Adipocyte (in vitro differentiated cells): ENCODE measurements around the gene FAM78B.

Experiments
- DNase-seq: peaks from one replicate; pipeline ENCODE4 v3.0.0-alpha.2; 2015; ENCODE audit warnings: low read depth
- H3K27me3 ChIP-seq: replicated peaks from 2 replicates; pipeline ENCODE4 v1.7.0; 2013; ENCODE audit warnings: mild to moderate bottlenecking, low read length, moderate library complexity; ENCODE audit not compliant: control insufficient read depth, insufficient read depth
- H3K36me3 ChIP-seq: 2 replicates; pipeline ENCODE4 v1.7.0; 2013; ENCODE audit warnings: low read length, mild to moderate bottlenecking, moderate library complexity; ENCODE audit not compliant: control insufficient read depth, insufficient read depth, severe bottlenecking
- H3K4me1 ChIP-seq: 2 replicates; pipeline ENCODE4 v1.7.0; 2013; ENCODE audit warnings: mild to moderate bottlenecking, low read length, moderate library complexity; ENCODE audit not compliant: control insufficient read depth, insufficient read depth
- H3K4me3 ChIP-seq: 2 replicates; pipeline ENCODE4 v1.7.0; 2013; ENCODE audit warnings: mild to moderate bottlenecking, low read length, moderate library complexity
- H3K9ac ChIP-seq: 2 replicates; pipeline ENCODE4 v1.7.0; 2013; ENCODE audit warnings: mild to moderate bottlenecking, low read length, moderate library complexity
- H3K9me3 ChIP-seq: 2 replicates; pipeline ENCODE4 v1.7.0; 2013; ENCODE audit warnings: mild to moderate bottlenecking, low read length, moderate library complexity; ENCODE audit not compliant: control insufficient read depth

Gene FAM78B

DNA sequence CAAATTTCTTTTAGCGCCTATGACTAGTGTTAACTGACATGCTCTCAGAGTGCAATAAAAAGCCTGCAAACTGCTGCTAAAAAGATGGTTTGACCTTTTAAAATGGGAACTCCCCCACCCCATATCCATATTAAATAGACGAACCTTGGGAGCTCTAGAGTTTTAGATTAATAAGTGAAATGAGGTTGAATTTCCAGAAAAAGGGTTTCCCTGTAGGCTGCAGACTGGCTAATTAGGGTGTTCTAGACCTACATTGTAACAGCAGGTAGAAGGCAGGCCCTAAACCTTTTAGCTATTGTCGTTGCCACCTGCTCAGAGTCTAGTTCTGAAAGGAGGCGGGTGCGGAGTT is 2.2 kb downstream of the FAM78B start:
- peak overlapping the region; percentile 79 for H3K4me3 ChIP-seq
- H3K36me3 ChIP-seq, result no peaks in the 10 kb centered on the region
- H3K9me3 ChIP-seq, result no peaks in the 10 kb centered on the region
- peaks cover 21% of the 10 kb centered on the region for H3K27me3 ChIP-seq
- no peak overlapping the region for H3K9ac ChIP-seq
- H3K4me1 ChIP-seq, result peaks cover 5% of the 10 kb centered on the region
- no peak for DNase-seq

DNA sequence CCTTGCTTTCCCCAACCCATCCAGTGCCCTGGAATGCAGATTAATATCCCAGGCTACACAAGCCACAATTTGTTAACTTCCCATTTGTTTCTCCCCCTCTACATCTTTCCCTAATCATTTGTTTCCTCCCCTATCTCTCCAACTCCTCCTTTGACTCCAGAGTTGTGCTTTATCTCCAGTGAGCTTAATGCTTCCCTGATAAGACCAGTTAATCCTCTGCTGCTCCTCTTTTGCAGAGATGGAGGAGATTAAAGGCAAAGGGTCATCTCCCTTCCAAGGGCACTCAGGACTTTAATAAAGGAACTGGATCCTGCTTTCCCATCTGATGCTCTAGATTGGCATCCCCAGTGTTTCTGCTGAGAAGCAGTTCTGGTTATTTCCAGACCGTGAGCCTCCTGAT is 7.1 kb downstream of the FAM78B start:
- no peak for DNase-seq
- Histone ChIP-seq H3K4me1 (no peaks in the 10 kb centered on the region), H3K36me3 (no peaks in the 10 kb centered on the region), H3K9ac (no peak overlapping the region), H3K9me3 (no peaks in the 10 kb centered on the region), H3K4me3 (no peak overlapping the region), H3K27me3 (peaks cover 21% of the 10 kb centered on the region)

DNA sequence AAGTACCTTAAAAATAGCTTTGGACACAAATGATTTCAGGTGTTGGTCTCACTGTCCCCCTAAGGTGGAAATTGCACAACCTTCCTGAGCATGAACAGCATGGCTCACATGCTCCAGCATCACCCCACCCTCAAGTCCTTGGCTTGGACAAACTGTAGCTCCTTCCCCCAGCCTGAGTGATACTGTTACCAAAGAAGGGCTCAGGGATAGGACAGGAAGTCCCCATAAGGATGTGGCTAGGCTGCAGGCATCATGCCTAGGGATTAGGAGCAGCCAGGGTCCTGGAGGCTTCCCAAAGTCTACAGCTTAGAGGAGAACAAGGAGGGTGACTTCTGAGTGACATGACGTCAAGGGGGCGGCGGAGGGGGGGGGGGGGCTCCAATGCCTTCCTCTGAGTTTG is 10.1 kb downstream of the FAM78B start:
- H3K36me3 ChIP-seq, result no peaks in the 10 kb centered on the region
- no peaks in the 10 kb centered on the region for H3K9me3 ChIP-seq
- DNase-seq, result no peak
- H3K4me3 ChIP-seq, result no peak overlapping the region
- no peaks in the 10 kb centered on the region for H3K4me1 ChIP-seq
- H3K27me3 ChIP-seq, result peaks cover 12% of the 10 kb centered on the region
- no peak overlapping the region for H3K9ac ChIP-seq

DNA sequence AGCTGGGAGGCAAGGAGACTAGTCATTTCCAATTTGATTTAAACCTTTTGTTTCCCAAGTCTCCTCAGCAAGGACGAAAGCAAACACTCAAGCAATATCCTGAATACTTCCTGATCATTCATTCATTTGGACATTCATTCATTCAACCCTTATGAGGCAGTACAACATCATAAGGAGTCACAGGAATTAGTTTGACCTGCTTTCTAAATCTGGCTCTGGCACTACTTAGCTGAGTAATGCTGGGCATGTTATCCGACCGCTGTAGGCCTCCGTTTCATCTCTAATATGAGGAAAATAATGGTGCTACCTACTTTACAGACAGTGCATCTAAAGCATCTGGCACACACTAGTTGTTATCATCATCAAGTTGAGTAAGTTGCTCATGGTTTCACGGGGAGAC is 11.7 kb downstream of the FAM78B start:
- H3K4me1 ChIP-seq, result no peaks in the 10 kb centered on the region
- H3K36me3 ChIP-seq, result no peaks in the 10 kb centered on the region
- no peak overlapping the region for H3K9ac ChIP-seq
- no peaks in the 10 kb centered on the region for H3K9me3 ChIP-seq
- H3K27me3 ChIP-seq, result peaks cover 5% of the 10 kb centered on the region
- no peak for DNase-seq
- H3K4me3 ChIP-seq, result no peak overlapping the region

DNA sequence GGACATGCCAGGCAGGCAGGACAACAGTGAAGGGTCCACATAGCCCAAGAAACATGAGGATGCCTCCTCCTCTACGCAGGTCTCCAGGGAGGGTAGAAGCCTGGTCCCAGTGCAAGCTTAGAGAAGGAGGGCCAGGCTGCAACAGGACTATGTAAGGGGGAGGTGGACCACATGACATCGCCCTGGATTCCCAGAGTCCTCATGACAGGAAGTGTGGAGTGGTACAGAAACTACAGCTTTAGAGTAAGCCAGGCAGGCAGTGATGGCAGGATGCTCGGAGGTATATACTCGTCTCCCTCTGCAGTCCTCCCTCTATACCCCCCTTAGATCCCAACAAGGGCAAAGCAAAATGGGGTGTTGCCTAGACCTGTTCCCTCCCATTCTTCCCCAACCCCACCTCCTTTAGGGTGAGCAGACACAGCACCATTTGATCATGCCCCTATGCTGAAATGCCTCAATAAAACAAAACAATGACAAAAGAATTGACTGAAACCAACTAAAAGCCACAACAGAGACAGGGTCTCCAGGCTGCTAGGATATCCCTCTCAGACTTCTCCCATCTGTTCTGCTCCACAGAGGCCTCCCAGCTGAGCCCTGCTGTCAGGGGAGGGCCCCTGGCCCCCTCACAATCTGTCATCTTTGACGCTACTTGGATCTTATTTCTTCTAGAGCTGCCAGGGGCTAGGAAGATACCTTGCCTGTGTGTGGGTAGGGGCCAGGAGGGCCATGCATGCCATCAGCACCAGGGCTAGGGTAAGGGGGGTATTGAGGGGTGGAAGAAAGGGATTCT is 13.1 kb downstream of the FAM78B start:
- no peaks in the 10 kb centered on the region for H3K4me1 ChIP-seq
- H3K27me3 ChIP-seq, result peaks cover 4% of the 10 kb centered on the region
- DNase-seq, result no peak
- H3K9ac ChIP-seq, result no peak overlapping the region
- no peaks in the 10 kb centered on the region for H3K36me3 ChIP-seq
- H3K9me3 ChIP-seq, result no peaks in the 10 kb centered on the region
- no peak overlapping the region for H3K4me3 ChIP-seq

DNA sequence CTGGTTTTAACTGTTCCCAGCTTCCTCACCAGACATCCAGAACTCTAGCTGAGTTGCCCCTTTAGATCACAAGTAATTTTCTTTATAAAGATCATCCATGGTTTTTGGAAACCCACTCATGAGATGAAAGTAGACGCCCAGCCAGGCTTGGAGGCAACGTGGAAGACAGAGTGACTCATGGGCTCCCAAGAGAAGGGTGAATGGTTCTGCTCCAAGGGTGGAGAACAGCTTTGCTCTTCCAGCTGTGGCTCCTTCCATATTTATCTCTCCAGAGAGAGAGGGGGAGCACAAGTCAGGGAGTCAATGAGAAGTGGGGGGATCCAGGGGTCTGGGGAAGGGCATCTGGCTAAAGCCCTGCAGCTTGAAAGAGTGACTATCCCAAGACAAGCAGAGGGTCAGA is 13.8 kb downstream of the FAM78B start:
- Histone ChIP-seq H3K9me3 (no peaks in the 10 kb centered on the region), H3K36me3 (no peaks in the 10 kb centered on the region), H3K4me1 (no peaks in the 10 kb centered on the region), H3K27me3 (no peaks in the 10 kb centered on the region), H3K4me3 (no peak overlapping the region), H3K9ac (no peak overlapping the region)
- no peak for DNase-seq

DNA sequence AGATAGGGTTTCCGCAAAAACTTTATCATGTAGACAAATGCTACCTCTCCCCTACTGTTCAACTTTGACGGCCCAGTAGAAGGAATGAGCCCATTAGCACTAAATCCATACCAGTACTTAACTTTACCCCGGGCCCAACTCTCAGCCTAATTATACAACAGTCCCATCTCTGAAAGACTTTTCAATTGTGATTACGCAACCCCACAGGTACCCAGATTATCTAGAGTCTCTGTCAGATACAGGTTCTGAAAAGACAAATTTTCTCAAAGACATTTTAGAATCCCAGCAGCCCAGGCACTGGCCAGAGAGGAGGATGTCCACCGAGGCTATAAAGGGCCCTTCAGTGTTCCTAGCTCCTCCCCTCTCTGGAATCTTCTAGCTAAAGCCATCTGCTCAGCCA is 15.0 kb downstream of the FAM78B start:
- no peak for DNase-seq
- H3K36me3 ChIP-seq, result no peaks in the 10 kb centered on the region
- no peaks in the 10 kb centered on the region for H3K4me1 ChIP-seq
- no peak overlapping the region for H3K9ac ChIP-seq
- no peaks in the 10 kb centered on the region for H3K27me3 ChIP-seq
- no peak overlapping the region for H3K4me3 ChIP-seq
- H3K9me3 ChIP-seq, result no peaks in the 10 kb centered on the region

DNA sequence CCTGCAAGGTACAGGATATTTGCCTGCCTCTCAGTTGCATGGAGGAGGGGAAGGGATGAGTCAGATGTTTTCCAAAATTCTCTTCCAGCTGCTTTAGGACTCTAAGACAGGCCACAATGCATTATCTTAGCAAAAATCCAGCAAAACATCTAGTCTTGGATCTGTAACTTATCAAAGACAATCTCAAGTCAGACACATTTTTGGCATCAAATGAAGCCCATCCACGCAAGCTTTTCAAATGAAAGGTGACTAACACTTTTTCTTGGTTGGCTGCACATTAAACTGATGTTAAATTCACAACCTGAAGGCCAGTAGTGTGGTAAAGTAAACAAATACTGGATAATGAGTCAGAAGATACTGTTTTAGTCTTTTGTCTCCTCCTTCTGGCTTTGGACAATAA is 21.3 kb downstream of the FAM78B start:
- Histone ChIP-seq H3K4me1 (no peaks in the 10 kb centered on the region), H3K9ac (no peak overlapping the region), H3K27me3 (no peaks in the 10 kb centered on the region), H3K36me3 (no peaks in the 10 kb centered on the region), H3K4me3 (no peak overlapping the region), H3K9me3 (no peaks in the 10 kb centered on the region)
- DNase-seq, result no peak

DNA sequence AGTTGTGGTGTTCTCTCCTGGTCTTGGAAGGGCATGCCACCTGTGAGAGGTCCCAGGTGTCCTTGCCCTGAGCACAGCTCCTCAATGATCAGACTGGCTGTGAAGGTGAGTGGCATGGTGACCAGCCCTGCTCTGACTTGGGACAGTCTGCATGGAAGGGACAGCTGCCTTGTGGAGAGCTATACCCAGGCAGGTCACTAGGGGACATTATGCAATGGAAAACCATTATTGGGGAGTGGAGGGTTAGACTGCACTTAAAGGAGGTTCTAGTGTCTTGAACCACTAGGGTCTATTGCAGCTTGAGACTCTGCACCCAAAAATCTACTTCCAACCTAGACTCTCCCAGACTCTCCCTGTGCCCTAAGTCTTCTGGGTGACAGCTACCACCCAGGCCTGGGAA is 24.8 kb downstream of the FAM78B start:
- Histone ChIP-seq H3K9ac (no peak overlapping the region), H3K9me3 (no peaks in the 10 kb centered on the region), H3K4me3 (no peak overlapping the region), H3K4me1 (no peaks in the 10 kb centered on the region), H3K27me3 (peaks cover 5% of the 10 kb centered on the region), H3K36me3 (no peaks in the 10 kb centered on the region)
- DNase-seq, result no peak

DNA sequence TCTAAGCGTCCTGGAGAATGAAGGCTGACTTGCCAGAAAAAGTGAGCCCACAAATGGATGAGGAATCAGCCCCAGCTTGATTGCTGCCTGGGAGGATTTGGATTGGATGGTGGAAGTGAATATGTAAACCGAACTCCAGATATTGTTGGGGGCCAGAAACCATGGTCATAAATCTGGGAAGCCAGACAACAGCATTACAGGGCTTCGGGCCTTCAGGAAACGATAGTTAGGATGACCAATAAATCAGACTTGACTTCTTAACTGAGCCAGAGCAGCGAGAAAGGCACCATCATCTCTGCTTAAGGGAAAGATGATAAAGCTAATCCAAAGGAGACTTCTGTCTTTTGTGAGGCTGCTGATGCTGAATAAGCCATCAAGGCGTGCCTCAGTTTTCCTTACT is 26.6 kb downstream of the FAM78B start:
- no peaks in the 10 kb centered on the region for H3K36me3 ChIP-seq
- no peaks in the 10 kb centered on the region for H3K9me3 ChIP-seq
- no peaks in the 10 kb centered on the region for H3K4me1 ChIP-seq
- H3K4me3 ChIP-seq, result no peak overlapping the region
- H3K27me3 ChIP-seq, result peaks cover 5% of the 10 kb centered on the region
- H3K9ac ChIP-seq, result no peak overlapping the region
- DNase-seq, result no peak

DNA sequence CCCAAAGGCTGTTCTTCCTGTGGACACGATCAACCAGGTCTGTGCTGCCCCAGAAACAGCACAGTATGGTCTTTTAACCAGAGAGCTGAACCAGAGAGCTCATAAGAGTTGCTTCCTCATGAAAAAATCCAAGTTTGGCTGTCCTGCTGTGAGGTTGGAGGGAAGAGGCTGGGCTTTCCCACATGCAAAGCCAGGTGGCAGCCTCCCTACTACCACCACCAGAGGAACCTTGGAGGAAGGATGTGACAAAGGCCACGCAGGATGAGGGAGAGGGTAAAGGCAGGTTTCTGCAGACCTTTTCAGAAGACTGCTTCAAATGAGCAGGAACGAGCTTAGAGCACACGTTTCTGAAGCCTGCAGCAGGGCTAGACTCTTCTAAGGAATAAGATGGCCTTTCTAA is 27.1 kb downstream of the FAM78B start:
- H3K36me3 ChIP-seq, result no peaks in the 10 kb centered on the region
- H3K4me3 ChIP-seq, result no peak overlapping the region
- H3K9ac ChIP-seq, result no peak overlapping the region
- no peak for DNase-seq
- H3K27me3 ChIP-seq, result peaks cover 5% of the 10 kb centered on the region
- no peaks in the 10 kb centered on the region for H3K9me3 ChIP-seq
- no peaks in the 10 kb centered on the region for H3K4me1 ChIP-seq
